PC-3 (cell line): Measurements from ENCODE around the gene KIF5C.

Source experiments
- CTCF ChIP-seq: fragments of 300-600 bp; sonication (generic); conservative IDR thresholded peaks from 2 replicates; pipeline ENCODE4 v1.5.1; 2017; ENCODE audit warnings: antibody characterized with exemption, low read depth, mild to moderate bottlenecking, low read length
- EZH2 ChIP-seq: fragments of 300-600 bp; sonication (generic); IDR thresholded peaks from one replicate; pipeline ENCODE4 v1.6.1; 2017; ENCODE audit warnings: antibody characterized with exemption, mild to moderate bottlenecking, low read length; ENCODE audit not compliant: unreplicated experiment

DNA sequence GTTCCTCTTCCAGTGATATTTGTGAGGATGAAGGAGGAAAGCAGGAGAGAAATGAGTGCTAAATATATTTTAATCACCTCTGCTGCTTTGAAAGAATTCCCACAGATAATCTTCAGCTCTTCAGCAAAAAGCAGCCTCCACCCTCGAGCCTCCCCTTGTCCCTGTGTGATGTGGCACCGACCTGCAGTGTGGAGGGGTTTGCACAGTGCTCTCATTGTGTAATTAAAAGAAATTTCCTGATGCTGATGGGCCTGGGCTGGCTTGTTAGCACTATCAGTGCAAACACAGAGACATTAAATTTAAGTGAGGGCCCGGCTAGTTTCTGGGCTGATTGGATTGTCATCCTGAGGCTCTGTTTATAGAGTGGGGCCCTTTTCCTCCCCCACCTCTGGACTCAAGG, 53.4 kb downstream of the KIF5C start:
- no peak for TF ChIP-seq CTCF
- TF ChIP-seq EZH2 = no peak
